SIG-M5 treated with dmso at 0.1 percent for 504 hours (cell line): ENCODE data around the gene PID1.

Experiments
- DNase-seq: peaks from one replicate; lab custom pipeline; 2025; ENCODE audit not compliant: unreplicated experiment; lab: John Stamatoyannopoulos, UW

Gene PID1

DNA sequence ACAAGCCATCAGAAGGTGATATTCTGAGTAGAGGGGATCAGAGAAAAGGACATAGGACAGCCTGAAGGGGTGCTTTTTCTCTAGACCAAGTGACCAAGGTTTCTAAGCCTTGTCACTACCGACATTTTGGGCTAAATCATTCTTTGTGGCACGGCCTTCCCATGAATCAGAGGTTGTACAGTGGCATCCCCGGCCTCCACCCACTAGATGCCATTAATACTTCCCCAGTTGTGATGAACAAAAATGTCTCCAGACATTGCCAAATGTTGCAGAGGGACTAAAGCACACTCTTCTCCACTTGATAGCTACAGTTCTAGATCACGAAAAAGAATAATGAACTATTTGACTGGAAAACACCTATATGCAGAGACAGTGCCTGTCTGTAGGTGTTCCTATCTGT lies 143.6 kb downstream of the PID1 start:
- DNase-seq: no peak

DNA sequence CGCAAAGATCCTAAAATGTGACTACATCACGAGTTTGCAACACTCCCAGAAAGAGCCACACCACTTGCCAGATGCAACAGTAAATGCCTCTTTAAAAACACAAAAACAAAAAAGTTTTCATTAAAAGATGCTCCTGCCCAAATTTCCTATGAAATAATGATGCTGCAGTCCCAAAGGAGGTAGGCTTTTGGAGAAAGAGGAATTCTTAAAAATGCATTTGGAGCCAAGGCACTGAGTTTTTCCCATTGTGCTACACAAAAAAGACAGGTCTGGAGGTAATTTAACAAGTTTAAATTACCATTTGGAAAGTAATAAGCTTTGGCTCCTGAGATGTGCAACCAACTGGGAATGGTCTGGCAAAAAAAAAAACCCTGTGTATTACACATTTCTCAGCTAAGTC lies 145.0 kb downstream of the PID1 start:
- no peak for DNase-seq

DNA sequence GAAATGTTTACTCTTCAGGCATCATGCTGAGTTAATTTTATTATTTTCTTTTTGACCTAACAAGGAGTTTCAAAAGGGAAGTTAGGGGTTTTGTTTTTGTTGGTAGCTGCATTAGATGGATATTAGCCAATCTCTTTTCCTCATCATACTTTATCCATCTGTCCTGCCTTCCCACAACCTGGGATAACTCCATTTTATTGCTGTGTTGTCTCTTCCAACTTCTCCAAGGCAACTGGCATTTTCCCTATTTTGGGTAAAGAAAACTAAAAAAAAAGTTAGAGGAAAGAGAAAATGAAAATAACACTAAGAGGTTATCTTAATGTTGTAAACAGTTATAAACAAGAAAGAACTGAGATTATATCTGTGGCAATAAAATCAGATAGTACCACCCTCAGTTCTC lies 147.0 kb downstream of the PID1 start:
- no peak for DNase-seq

DNA sequence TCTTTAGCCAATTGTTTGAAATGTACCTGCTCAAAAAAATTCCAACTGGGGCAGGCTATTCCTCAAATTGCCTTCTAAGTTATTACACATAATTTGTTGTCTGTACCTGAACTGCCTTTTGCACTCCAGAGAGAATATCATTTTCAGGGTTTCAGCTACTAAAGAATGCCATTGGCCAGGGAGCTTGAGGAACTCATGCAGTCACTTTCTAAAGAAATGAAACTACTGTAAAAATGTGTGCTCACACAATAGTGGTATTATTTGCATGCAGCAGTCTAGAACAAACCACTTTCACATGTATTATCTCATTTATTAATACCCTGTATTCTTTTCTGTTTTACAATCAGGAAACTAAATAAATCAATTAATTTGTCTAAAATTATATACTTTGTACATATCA lies 152.2 kb downstream of the PID1 start:
- DNase-seq: no peak

DNA sequence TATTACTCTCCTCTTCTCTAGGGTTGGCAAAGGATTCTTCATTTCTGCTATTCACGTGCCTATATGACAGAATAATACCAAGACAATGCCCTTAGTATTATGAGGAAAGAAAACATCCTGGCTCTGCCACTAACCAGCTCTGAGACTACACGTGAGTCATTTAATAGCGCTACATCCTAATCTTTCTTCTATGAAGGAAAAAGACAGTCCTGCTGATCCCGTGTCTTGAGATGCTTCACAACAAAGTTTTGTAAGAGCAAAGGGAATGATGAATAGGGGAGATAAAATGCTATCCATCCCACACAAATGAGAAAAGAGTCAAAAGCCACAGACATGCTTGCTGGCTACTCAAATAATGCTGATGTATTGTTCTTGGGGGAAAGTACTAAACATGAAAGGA lies 152.8 kb downstream of the PID1 start:
- DNase-seq: no peak

DNA sequence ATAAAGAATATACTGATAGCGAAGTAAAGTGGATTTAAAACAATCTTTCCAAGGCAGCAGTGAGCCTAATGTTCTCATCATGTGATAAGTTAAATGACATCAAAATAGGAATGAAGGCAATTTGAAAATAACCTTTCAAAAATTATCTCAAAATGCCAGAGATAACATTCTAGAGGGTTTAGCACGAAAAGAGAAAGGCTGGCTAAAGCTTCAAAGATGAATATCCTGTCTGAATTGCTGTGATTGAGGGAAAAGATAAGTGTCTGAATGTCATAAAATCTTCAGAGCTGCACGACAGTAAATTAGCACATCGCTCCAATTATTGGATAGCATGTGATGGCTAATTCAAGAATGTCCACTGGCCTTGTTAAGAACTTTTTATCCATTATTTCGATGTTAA lies 159.3 kb downstream of the PID1 start:
- no peak for DNase-seq

DNA sequence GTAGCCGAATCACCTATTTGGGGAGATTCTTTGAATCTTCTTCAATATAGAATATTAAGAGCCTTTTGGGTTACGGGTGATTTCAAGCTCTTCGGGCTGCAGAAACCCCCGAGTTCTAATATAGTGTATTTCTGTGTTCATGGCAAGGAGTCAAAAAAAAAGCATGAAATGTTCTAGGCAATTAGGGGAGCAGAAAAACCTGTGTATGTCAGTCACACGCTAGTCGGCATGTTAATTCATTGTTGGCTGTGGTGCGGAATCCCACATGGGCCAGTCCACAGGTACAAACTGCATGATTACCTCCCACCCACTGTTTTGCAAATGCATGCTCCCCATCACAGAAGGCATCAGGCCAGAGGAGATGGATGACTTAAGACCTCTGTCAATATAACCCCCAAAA lies 161.9 kb downstream of the PID1 start:
- DNase-seq: no peak

DNA sequence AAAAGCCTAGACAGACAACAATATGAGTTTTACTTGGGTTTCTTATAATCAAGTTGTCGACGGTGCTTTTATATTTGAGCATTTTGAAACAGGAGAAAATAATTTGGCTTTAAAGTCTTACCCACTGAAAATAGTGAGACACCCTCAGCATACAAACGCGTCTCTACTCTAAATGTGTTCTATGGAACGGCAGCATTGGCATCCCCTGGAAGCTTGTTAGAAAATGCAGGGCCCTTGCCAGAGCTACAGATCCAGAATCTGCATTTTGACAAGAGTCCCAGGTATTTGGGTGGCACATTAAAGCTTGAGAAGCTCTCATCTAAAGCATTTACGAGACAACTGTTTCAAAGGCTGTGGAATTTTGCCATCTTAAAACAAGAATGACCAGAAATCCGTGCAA lies 163.5 kb downstream of the PID1 start:
- DNase-seq: no peak

DNA sequence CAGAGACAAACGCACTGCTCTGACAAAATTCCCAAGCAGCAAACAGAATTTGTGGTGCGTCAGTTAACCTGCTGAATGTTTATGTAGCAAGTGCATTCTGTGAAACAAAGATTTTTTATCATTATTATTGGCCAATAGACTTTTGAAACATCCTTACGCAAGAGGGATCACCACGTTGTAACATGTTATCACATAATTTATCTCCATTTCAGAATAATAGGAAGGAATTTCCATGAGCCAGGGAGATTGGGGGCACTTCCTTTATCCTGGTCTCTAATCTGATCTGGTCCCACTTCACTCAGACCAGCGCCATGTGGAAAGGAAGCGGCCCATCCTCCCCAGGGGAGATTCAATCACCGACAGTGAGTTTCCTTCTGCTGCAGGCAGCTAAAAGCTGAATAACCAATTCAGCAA lies 166.1 kb downstream of the PID1 start:
- DNase-seq: no peak

DNA sequence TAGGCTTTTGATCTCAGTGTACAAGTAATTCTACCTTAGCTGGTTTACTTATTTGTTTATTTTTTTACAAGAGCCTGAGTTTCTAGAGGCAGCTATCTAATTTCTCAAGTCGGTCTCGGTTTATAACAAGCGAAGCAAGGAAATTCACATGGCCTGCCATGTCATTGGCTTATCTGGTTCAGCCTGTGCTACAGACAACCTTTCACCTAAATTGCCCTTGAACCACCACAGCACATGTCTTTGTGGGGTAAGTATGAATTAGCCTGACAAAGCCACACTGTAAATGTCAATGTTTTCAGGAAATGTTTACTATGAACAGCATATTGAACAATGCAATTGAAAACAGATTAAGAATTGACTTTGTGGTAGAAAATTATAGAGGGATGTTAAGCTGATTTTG lies 167.1 kb downstream of the PID1 start:
- no peak for DNase-seq

DNA sequence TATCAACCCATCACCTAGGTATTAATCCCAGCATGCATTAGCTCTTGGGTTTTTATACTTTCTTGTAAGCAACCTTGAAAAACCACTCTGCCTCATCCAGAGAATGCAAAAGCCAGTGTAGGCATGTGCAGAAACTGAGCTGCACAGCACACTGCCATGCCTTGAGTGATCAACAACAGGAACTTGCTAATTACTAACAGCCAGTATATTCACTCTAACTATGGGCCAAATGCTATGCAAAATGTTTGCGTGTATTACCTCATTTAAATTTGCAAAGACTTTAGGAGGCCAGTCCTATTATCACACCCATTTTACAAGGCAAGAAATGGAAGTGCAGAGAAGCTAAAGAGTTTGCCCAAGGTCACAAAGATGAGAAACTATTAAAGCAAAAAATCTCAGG lies 169.8 kb downstream of the PID1 start:
- DNase-seq: no peak

DNA sequence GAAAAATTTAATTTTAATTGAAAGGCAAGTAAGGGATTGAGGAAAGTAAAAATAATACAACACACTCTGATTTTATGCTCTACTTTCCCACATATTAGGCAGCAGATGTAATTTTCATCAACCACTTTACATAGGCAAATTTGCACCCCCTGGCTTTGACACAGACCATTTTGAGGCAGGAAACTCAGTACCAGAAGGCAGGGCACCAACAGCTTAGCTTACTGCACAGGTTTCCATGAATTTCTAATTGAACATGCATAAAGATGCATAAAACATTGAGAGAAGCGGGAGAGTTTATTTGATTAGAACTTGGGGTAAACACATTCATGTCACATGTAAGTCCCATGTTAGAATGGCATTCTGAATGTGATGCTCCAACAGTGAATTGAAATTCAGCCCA lies 171.9 kb downstream of the PID1 start:
- DNase-seq: no peak

DNA sequence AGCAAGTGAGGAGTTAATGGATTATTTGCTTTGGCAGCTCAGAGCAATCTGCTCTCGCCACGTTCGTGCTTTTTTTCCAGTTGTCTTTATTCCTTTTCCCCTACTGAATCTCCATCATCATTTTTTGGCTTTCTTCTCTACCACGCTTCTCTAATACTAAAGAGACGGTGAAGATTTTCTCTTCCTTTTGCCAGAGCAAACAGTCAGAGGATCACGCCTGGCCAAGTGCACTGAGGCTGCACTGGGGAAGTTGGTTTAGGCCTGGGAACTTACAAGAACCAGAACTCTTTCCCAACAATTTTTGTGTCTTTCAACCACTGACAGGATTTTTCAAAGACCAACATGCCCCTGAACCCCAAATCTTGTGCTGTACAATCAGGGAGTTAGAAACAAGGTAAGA lies 172.3 kb downstream of the PID1 start:
- DNase-seq: no peak

DNA sequence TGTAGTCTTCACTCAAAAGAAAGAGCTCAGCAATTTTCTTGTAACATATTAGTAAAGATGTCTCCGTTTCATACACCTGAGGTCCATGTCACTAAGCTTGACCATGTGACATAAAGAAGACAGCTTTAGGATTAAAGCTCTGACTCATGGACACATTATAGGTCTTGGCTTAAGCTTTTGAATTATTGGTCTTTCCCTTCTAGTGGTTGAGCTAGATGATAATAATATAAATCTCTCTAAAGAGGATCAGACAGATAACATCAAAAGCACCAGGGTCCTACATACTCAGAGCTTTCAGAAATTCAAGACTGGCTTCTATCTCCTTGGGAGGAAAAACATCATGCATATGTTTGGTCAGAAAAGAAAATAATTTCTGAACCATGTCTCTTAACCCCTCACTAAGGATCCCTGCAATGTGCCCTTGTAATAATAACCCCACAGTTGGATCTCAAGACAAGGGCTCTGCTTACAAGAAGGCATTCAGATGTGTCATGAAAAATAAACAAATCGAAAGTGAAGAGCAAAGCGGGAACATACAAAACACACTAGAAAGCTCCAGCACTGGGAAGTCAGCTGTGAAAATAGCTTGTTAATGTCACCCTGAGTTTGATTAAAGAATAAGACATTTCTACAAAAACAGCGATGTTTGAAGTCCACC lies 174.5 kb downstream of the PID1 start:
- DNase-seq: no peak

DNA sequence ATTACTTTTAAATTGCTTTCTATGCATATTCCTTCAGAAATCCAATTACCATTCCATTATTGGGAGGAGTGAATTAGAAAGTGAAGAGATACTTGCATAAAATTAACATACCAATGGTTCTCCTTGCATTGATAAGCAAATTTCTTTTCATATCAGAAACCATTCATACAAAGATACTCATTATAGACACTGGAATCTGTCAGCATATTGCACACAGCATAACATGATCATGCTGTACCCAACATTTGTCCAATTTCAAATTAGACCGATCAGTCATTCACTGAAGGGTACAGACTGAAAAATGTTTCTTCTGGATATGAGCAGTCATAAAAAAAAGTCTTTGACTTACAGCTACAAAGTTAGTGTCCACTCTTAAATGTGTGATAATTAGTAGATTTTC lies 175.6 kb downstream of the PID1 start:
- DNase-seq: no peak

DNA sequence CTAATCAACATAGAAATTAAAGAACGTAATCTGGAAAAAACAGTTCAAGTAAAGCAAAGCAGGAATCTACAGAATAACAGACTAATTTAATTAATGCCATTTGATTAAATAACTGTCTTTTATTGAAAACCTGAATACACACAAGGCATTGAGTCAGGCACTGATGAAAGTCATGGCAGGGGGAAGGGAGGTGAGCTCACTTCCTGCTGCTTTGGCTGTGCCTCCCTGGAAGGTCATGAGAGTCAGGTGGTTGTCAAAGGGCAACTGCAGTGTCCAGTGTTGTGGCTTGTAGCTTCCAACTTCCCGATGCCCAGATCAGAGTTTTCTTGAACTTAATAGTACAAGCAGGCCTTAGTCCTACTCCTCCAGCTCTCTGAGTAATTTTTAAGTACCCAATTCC lies 180.9 kb downstream of the PID1 start:
- no peak for DNase-seq

DNA sequence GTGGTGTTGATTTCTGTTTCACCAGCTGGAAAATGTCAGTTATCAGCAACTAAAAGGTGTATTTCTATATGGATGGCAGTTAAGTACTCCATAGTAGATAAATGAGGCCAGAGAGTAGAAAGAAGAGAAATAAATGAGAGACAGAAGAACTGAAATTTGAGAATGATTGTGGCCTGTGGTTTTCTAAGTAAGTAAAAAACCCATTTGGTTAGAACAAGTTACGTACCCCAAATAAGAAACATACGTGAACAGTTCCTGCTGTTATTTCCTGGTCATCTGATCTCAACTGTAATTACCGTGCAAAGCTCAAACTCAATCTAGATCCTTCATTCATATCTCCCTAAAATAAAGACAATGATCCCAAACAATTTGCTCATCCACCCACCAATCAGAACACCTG lies 181.3 kb downstream of the PID1 start:
- DNase-seq: no peak

DNA sequence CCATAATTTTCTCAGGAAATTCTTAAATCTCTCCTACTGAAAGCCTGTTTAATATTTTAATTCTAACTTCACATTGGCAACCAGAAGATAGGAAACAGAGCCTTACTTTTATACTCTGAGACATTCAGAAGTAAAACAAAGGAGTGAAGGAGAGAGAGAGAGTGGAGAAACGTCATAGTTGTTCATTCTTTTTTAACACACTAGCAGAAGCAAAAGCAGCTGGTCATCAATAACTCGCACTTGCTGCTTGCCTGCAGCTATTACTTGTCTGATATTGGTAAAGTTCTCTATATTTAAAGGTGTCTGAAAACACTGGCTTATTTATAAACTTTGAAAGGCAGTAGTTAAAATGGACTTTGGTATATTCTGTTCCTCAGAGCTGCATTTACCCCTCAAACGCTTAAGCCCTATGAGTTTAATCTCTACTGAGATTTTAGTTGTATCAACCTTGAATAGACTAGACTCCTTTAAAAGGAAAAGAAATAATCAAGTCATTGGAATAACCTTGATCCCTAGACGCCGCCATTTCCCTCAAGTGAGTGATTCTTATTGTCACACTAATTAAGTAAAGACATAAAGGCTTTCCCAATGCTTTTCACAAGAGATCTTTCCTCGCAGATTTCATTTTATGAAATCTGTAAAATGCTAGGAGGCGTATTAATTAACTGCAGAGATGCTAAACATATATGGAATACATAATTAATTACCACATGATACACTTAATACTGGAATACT lies 182.0 kb downstream of the PID1 start:
- DNase-seq: no peak

DNA sequence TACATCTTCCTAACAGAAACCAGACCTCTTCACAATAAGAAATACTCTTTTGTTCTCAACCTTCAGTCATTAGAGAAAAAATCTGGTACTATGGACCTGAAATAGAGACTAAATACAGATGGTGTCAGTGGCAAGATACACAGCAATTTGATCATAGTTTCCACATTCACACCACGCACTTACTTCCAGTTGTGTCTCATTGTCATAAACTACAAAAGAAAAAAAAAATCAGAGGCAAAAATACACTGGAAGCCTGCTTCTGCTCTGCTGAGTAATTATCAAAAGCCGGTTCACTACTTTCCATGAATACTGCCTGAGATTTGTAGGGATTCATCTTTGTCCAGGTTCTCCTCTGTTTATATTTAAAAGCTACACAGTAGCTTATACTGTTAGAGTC lies 182.6 kb downstream of the PID1 start:
- DNase-seq: no peak

DNA sequence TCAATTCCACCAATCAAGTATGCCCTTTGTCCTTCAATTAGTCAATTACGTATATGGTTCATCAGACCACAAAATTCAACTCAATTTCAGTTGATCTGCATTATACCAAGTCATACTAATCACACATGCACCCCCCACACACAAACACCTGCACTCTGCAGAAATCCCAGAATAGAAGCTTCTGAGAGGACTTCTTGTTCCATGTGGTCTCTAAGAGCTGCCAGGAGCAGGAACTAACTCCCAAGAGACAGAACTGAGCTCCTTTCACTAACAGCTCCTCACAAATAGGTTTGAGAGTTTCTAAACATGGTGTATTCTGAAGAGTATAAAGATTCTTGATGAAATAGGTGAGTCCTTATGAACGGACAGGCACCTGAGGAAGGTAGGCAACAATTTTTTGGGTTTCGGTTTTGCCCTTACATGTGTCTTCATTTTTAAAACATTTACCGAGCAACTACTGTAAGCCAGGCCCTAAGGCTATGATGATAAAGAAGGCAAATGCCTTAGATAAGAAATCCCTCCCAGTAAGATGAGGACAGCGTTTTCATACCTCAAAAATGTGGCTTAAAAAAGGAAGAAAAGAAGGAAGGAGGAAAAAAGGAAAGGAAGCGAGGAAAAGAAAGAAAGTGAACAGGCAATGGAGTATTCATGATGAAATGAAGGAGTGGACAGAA lies 183.1 kb downstream of the PID1 start:
- DNase-seq: no peak

DNA sequence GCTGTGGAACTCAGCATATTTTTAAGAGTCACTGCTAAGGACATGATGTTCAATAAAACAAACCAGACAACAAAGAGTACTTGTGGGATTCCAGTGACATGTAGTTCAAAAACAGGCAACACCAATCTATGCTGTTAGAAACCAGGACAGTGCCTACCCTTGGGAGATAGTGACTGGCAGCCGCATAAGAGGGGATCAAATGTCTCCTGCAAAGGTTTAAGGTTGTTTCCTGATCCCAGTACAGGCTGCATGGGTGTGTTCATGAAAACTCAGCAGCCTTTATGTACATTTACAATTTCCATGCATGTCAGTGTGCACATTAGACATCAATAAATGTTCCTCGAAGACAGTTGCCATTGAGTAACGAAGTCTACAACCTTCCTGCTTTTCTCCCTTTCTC lies 183.8 kb downstream of the PID1 start:
- no peak for DNase-seq

DNA sequence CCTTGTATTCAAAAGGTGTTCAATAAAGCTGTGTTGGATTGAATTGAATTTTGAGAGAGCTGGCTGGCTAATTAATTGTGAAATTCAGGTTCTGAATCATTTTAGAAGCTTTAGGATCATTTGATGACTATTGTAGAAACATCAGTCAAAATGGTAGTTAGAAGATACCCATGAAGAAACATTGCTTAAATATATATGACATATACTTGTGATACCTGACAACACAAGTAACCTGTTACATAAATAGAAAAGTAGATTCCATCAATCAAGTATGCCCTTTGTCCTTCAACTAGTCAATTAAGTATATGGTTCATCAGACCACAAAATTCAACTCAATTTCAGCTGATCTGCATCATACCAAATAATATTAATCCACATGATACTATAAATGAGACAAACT lies 185.6 kb downstream of the PID1 start:
- no peak for DNase-seq

DNA sequence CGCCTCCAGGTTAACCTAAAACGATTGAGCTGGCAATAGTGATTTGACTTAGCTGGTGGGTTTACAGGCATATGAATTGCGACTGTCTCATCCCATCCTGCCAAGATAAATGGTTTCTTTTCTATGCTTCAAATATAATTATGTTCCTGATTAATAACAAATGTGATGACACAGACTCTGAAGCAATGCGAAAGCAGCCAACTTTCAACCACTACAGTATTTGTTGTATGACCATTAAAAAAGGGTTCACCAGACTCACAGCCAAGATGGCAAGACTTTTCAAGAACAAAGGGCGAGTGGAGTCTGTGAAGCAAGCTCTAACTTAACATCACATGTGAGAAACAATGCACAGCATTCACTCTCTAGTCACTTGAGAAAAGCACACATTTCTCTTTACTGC lies 186.6 kb downstream of the PID1 start:
- no peak for DNase-seq
